Panc1 (cell line): Measurements from ENCODE around the gene LARP1. TPM values are rescaled to one million over a fixed set of nuclear protein-coding genes. Genes with fewer than 3 reads are reported as not detected.
A peak's percentile ranks its signal among the peaks of the same experiment; 100 is the strongest.
"Not testable (repeated sequence)": the region's sequence is repeated elsewhere in the genome, so short reads cannot be mapped to it uniquely, and the experiment has no call there.

ENCODE experiments used
- ATAC-seq: fragments of 200-7000 bp; cut with Tn5 transposase; 2 replicates; pipeline ENCODE4 v1.9.1; 2020; ENCODE audit warnings: mild to moderate bottlenecking, moderate library complexity
- BruUV-seq: library from RNA; stranded (reverse); fragments of 400-500 nt; replicated peaks from 2 replicates; lab custom pipeline; 2021; lab: Mats Ljungman, UMichigan
- CTCF ChIA-PET: fragments of 300-600 bp; sonication (Branson Sonifier 250); formaldehyde crosslinking; loops from one replicate; lab custom pipeline; 2022; ENCODE audit warnings: antibody characterized with exemption; lab: Charles Lee
- POLR2A ChIA-PET: fragments of 300-600 bp; sonication (Branson Sonifier 250); formaldehyde crosslinking; loops from one replicate; lab custom pipeline; 2022; ENCODE audit warnings: antibody characterized with exemption; lab: Charles Lee
- DNase-seq: peaks from one replicate; pipeline ENCODE4 v3.0.0-alpha.2; 2010; ENCODE audit warnings: low read depth, low spot score
- H3K27ac ChIP-seq: 2 replicates; pipeline ENCODE4 v1.5.1; 2011; ENCODE audit warnings: mild to moderate bottlenecking, low read length, inconsistent platforms
- H3K27me3 ChIP-seq: fragments of 200-500 bp; sonication (Bioruptor generic); 2 replicates; pipeline ENCODE4 v1.6.0; 2014; ENCODE audit warnings: low read length, inconsistent platforms; ENCODE audit not compliant: control insufficient read depth, insufficient read depth
- H3K36me3 ChIP-seq: fragments of 200-500 bp; sonication (Bioruptor generic); 2 replicates; pipeline ENCODE4 v1.5.1; 2014; ENCODE audit warnings: inconsistent platforms, mild to moderate bottlenecking, low read length, moderate library complexity; ENCODE audit not compliant: control insufficient read depth, insufficient read depth
- H3K4me1 ChIP-seq: 2 replicates; pipeline ENCODE4 v1.5.1; 2011; ENCODE audit warnings: inconsistent platforms, mild to moderate bottlenecking, low read length, moderate library complexity; ENCODE audit not compliant: control insufficient read depth, insufficient read depth
- H3K4me3 ChIP-seq, 2 experiments: 2 replicates each; pipeline ENCODE4 v1.5.1; 2011 to 2012; ENCODE audit warnings: low read depth in 2 of 2, low read length in 2 of 2, mild to moderate bottlenecking in 2 of 2, inconsistent platforms in 1 of 2, moderate library complexity in 1 of 2
- H3K9me3 ChIP-seq: fragments of 200-500 bp; sonication (Bioruptor generic); 2 replicates; pipeline ENCODE4 v1.5.1; 2014; ENCODE audit warnings: low read depth, mild to moderate bottlenecking, inconsistent platforms, low read length, moderate library complexity; ENCODE audit not compliant: control insufficient read depth, insufficient read depth
- CTCF ChIP-seq: fragments of 450-650 bp; IDR thresholded peaks from 2 replicates; pipeline ENCODE4 v1.5.1; 2017; ENCODE audit warnings: mild to moderate bottlenecking
- POLR2AphosphoS5 ChIP-seq: IDR thresholded peaks from 2 replicates; pipeline ENCODE4 v1.6.1; 2012; ENCODE audit warnings: mild to moderate bottlenecking, low read depth, low read length, moderate library complexity
- SIN3A ChIP-seq: IDR thresholded peaks from 2 replicates; pipeline ENCODE4 v1.6.1; 2012; ENCODE audit warnings: low read depth, mild to moderate bottlenecking, low read length, moderate library complexity, borderline replicate concordance; ENCODE audit not compliant: insufficient read depth
- TCF7L2 ChIP-seq: IDR thresholded peaks from 2 replicates; pipeline ENCODE4 v1.6.1; 2011; ENCODE audit warnings: mild to moderate bottlenecking, low read depth, low read length, inconsistent platforms
- in situ Hi-C: cut with HindIII; loops from 2 replicates; pipeline ENCODE4 v1.10.0; 2016; ENCODE audit warnings: low sequenced_read_pairs, low pct_unique_long_range_greater_than_20kb
- intact Hi-C: fragments of 100-400 bp; cut with micrococcal nuclease; formaldehyde crosslinking; loops from one replicate; pipeline ENCODE4 v1.10.0; 2022; ENCODE audit not compliant: unreplicated experiment
- total RNA-seq: library from RNA; stranded (reverse); gene quantifications from one replicate; pipeline ENCODE4 v1.2.1, GENCODE V29; 2021; ENCODE audit not compliant: unreplicated experiment
- TF ChIP-seq, protein P1 (sequence below), 2 experiments: IDR thresholded peaks; 2 replicates each; pipeline ENCODE4 v1.6.1; 2011 to 2012; ENCODE audit warnings: low read depth in 2 of 2, control low read depth in 1 of 2, low read length in 1 of 2, mild to moderate bottlenecking in 1 of 2, moderate library complexity in 1 of 2; ENCODE audit not compliant: insufficient read depth in 1 of 2

The LARP1 gene
- total RNA-seq, 1 experiment from 2014 or later = 325 TPM

DNA sequence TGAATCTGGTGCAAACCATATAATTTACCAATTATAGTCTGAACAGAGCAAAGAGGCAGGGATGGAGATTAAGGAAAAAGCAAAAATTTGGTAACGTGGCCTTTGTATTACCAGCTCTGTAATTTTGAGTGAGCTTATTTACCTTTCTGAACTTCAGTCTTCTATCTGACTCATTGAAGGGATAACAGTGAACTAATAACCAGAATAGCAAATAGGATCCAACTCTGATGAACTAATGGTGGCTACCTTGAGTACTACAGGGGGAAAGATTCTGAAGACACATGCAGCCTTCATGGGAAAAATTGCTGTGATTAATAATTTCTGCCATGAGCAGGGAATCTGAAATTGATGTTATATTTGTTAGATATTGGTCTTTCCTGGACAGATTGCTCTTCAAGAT, 23.0 kb upstream of the LARP1 start:
- no peaks in the 10 kb centered on the region for H3K27me3 ChIP-seq
- in situ Hi-C loops = no loop called here
- TF ChIP-seq TCF7L2 (no peak), SIN3A (no peak)
- CTCF ChIA-PET = no interaction called here
- POLR2A ChIA-PET = interaction anchor here (0.6 kb wide), 1 partner anchor 82 kb away, joined by 3 read pairs; no protein-coding TSS in a partner anchor
- no peaks in the 10 kb centered on the region for H3K9me3 ChIP-seq
- no peak for ATAC-seq
- no peaks in the 10 kb centered on the region for H3K36me3 ChIP-seq
- BruUV-seq = TSS peak; percentile 34
- no peak overlapping the region for H3K4me3 ChIP-seq
- intact Hi-C loops = no loop called here
- no peak overlapping the region for H3K27ac ChIP-seq
- no peaks in the 10 kb centered on the region for H3K4me1 ChIP-seq
- DNase-seq = no peak

GRCh38 chr5:154734370-154735248, 20.6 kb upstream of the LARP1 start:
- H3K4me3 ChIP-seq = no peak overlapping the region
- in situ Hi-C loops (no loop called here), intact Hi-C loops (no loop called here)
- ATAC-seq = no peak
- ChIA-PET POLR2A (interaction anchor here (0.7 kb wide), 2 partner anchors 41 to 1167 kb away, joined by 3 to 4 read pairs; no protein-coding TSS in a partner anchor), CTCF (no interaction called here)
- H3K27ac ChIP-seq = no peak overlapping the region
- H3K4me1 ChIP-seq = no peaks in the 10 kb centered on the region
- no peaks in the 10 kb centered on the region for H3K36me3 ChIP-seq
- no peaks in the 10 kb centered on the region for H3K9me3 ChIP-seq
- no peak for DNase-seq
- TSS peak; percentile 48 for BruUV-seq
- TF ChIP-seq SIN3A (no peak), POLR2AphosphoS5 (no peak), CTCF (no peak), TCF7L2 (no peak)
- TF ChIP-seq, protein P1, sequence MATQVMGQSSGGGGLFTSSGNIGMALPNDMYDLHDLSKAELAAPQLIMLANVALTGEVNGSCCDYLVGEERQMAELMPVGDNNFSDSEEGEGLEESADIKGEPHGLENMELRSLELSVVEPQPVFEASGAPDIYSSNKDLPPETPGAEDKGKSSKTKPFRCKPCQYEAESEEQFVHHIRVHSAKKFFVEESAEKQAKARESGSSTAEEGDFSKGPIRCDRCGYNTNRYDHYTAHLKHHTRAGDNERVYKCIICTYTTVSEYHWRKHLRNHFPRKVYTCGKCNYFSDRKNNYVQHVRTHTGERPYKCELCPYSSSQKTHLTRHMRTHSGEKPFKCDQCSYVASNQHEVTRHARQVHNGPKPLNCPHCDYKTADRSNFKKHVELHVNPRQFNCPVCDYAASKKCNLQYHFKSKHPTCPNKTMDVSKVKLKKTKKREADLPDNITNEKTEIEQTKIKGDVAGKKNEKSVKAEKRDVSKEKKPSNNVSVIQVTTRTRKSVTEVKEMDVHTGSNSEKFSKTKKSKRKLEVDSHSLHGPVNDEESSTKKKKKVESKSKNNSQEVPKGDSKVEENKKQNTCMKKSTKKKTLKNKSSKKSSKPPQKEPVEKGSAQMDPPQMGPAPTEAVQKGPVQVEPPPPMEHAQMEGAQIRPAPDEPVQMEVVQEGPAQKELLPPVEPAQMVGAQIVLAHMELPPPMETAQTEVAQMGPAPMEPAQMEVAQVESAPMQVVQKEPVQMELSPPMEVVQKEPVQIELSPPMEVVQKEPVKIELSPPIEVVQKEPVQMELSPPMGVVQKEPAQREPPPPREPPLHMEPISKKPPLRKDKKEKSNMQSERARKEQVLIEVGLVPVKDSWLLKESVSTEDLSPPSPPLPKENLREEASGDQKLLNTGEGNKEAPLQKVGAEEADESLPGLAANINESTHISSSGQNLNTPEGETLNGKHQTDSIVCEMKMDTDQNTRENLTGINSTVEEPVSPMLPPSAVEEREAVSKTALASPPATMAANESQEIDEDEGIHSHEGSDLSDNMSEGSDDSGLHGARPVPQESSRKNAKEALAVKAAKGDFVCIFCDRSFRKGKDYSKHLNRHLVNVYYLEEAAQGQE (IDR thresholded peaks at IDR 0.05; ENCODE audit: insufficient read depth in 1 of 2, low read depth in 2 of 2, low read length in 1 of 2) = no peak
- H3K27me3 ChIP-seq = no peaks in the 10 kb centered on the region

DNA sequence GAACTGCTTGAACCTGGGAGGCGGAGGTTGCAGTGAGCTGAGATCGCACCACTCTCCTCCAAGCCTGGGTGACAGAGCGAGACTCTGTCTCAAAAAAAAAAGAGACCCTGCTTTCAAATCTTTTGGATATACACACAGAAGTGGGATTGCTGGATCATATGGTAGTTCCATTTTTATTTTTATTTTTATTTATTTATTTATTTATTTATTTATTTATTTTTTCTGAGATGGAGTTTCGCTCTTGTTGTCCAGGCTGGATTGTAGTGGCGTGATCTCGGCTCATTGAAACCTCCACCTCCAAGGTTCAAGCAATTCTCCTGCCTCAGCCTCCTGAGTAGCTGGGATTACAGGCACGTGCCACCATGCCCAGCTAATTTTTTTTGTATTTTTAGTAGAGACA, 19.8 kb upstream of the LARP1 start:
- H3K27ac ChIP-seq, H3K36me3 ChIP-seq, H3K9me3 ChIP-seq, CTCF ChIA-PET, H3K27me3 ChIP-seq, DNase-seq, ATAC-seq, H3K4me1 ChIP-seq, in situ Hi-C loops, POLR2A ChIA-PET, BruUV-seq, intact Hi-C loops, H3K4me3 ChIP-seq: not testable (repeated sequence)

GRCh38 chr5:154736372-154736771, 18.8 kb upstream of the LARP1 start:
- intact Hi-C loops, H3K36me3 ChIP-seq, BruUV-seq, DNase-seq, H3K4me1 ChIP-seq, H3K27ac ChIP-seq, ATAC-seq, POLR2A ChIA-PET, in situ Hi-C loops, H3K9me3 ChIP-seq, H3K27me3 ChIP-seq, H3K4me3 ChIP-seq, CTCF ChIA-PET: not testable (repeated sequence)
